Lower leg skin (tissue), 4 donors: Measurements from ENCODE around the gene UEVLD. TPM values are rescaled to one million over a fixed set of nuclear protein-coding genes. Genes with fewer than 3 reads are reported as not detected.

Experiments
- DNase-seq, 2 donors: peaks; one replicate each; pipeline ENCODE4 v3.0.0-alpha.2; 2019; ENCODE audit warnings: low spot score in 2 of 2
- H3K4me3 ChIP-seq: fragments of 200-600 bp; sonication (generic); 2 replicates; pipeline ENCODE4 v1.5.1; 2017; ENCODE audit warnings: mild to moderate bottlenecking, low read depth; ENCODE audit not compliant: poor library complexity, severe bottlenecking
- CTCF ChIP-seq, 3 donors: fragments of 450-650 bp; IDR thresholded peaks; one replicate each; pipeline ENCODE4 v1.5.1; 2016; ENCODE audit warnings: antibody characterized with exemption in 3 of 3, mild to moderate bottlenecking in 3 of 3, moderate library complexity in 2 of 3
- POLR2A ChIP-seq, 2 donors: fragments of 450-650 bp; IDR thresholded peaks; one replicate each; pipeline ENCODE4 v1.6.1; 2016 to 2017; ENCODE audit warnings: antibody characterized with exemption in 2 of 2, mild to moderate bottlenecking in 1 of 2, moderate library complexity in 1 of 2
- WGBS, 2 donors: methylation state at CpG; one replicate each; pipeline ENCODE4 v1.1.5; 2018; 5-methylcytosine and 5-hydroxymethylcytosine counted together
- intact Hi-C: fragments of 100-400 bp; cut with DNase I; formaldehyde crosslinking; loops from one replicate; pipeline ENCODE4 v1.15.0; 2023; ENCODE audit warnings: low total_unique reads
- total RNA-seq, 4 donors: library from RNA; depleted of rRNA; stranded (reverse); fragments of >200 nt; gene quantifications; one replicate each; pipeline ENCODE4 v1.1.0, GENCODE V29; 2016

The UEVLD gene
- total RNA-seq, 4 donors from 2014 or later: 21.4 to 50.2 (median 31.3) TPM

- intact Hi-C loops: no loop called here
- no peak for TF ChIP-seq CTCF (IDR thresholded peaks at IDR 0.05)
- no peak for TF ChIP-seq POLR2A (IDR thresholded peaks at IDR 0.05)
- H3K4me3 ChIP-seq: no peak overlapping the region
- no peak for DNase-seq
- 34 to 40% methylated on average over 2 of the region's 2 CpGs for WGBS, 2 donors
Measured at GRCh38 chr11:18590571-18590970, 2.0 kb upstream of the UEVLD start.

- no peak overlapping the region for H3K4me3 ChIP-seq
- 91 to 93% methylated on average over 1 of the region's 1 CpG for WGBS, 2 donors
- intact Hi-C loops: no loop called here
- no peak for DNase-seq
- TF ChIP-seq POLR2A (IDR thresholded peaks at IDR 0.05): no peak
- no peak for TF ChIP-seq CTCF (IDR thresholded peaks at IDR 0.05)
Measured at GRCh38 chr11:18581825-18582224, 6.7 kb downstream of the UEVLD start.

- DNase-seq: no peak
- no peak overlapping the region for H3K4me3 ChIP-seq
- WGBS, 2 donors: 76 to 77% methylated on average over 2 of the region's 2 CpGs
- no peak for TF ChIP-seq CTCF (IDR thresholded peaks at IDR 0.05)
- no peak for TF ChIP-seq POLR2A (IDR thresholded peaks at IDR 0.05)
- intact Hi-C loops: no loop called here
Measured at GRCh38 chr11:18580113-18580766, 8.3 kb downstream of the UEVLD start.

DNA sequence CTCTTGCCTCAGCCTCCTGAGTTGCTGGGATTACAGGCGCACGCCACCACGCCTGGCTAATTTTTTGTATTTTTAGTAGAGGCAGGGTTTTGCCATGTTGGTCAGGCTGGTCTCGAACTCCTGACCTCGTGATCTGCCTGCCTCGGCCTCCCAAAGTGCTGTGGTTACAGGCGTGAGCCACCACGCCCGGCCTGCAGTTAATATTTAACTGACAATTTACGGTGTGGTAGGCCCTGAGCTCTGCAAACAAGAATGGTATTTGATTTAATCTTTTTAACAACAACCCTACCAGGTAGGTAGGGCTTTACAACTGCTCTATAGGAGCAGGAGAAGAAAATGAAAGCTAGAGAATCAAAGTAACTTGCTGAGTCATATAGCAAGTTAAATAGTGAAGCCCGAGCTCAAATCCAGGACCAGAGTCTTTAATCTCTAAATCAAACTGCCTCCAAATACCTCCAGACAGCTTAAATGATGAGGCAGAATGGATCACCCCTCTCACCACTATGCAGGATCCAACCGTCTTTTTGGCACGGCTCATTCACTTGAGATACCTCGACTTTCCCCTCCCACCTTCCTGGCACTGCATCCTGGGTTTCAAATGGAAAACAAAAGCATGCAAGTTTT lies 9.4 kb downstream of the UEVLD start:
- DNase-seq: no peak
- no peak overlapping the region for H3K4me3 ChIP-seq
- TF ChIP-seq CTCF (IDR thresholded peaks at IDR 0.05) (no peak), POLR2A (IDR thresholded peaks at IDR 0.05) (no peak)
- intact Hi-C loops: loop anchor here (10.0 kb wide), 1 partner anchor 54 kb away; the partner anchor contains the start of gene TSG101
- 83 to 84% methylated on average over 14 of the region's 14 CpGs for WGBS, 2 donors

- H3K4me3 ChIP-seq: no peak overlapping the region
- 80 to 86% methylated on average over 1 of the region's 1 CpG for WGBS, 2 donors
- no peak for DNase-seq
- TF ChIP-seq POLR2A (IDR thresholded peaks at IDR 0.05) (no peak), CTCF (IDR thresholded peaks at IDR 0.05) (no peak)
- intact Hi-C loops: loop anchor here (10.0 kb wide), 1 partner anchor 51 kb away; the partner anchor contains the start of gene TSG101
Measured at GRCh38 chr11:18575361-18575760, 13.2 kb downstream of the UEVLD start.
